H9 (cell line): ENCODE results near the gene CCDC80. TPM values are rescaled to one million over a fixed set of nuclear protein-coding genes. Genes with fewer than 3 reads are reported as not detected.

Experiments
- DNase-seq: peaks from one replicate; pipeline ENCODE4 v3.0.0-alpha.2; 2017
- H2AFZ ChIP-seq: one replicate; pipeline ENCODE4 v1.6.1; 2013; ENCODE audit warnings: mild to moderate bottlenecking, low read length, control low read depth, moderate library complexity
- H2AK5ac ChIP-seq: 2 replicates; pipeline ENCODE4 v1.6.1; 2013; ENCODE audit warnings: low read length, control low read depth, mixed read lengths; ENCODE audit not compliant: insufficient read length
- H2BK120ac ChIP-seq: one replicate; pipeline ENCODE4 v1.6.1; 2013; ENCODE audit warnings: low read depth, mild to moderate bottlenecking, low read length, control low read depth, inconsistent platforms; ENCODE audit not compliant: poor library complexity, severe bottlenecking
- H2BK12ac ChIP-seq: 2 replicates; pipeline ENCODE4 v1.6.1; 2013; ENCODE audit warnings: low read length, control low read depth, mixed read lengths, low read depth; ENCODE audit not compliant: insufficient read length
- H2BK15ac ChIP-seq: 2 replicates; pipeline ENCODE4 v1.6.1; 2013; ENCODE audit warnings: low read depth, low read length, control low read depth
- H2BK20ac ChIP-seq: one replicate; pipeline ENCODE4 v1.6.1; 2013; ENCODE audit warnings: low read depth, mild to moderate bottlenecking, low read length, control low read depth, inconsistent platforms; ENCODE audit not compliant: poor library complexity, severe bottlenecking
- H2BK5ac ChIP-seq: 2 replicates; pipeline ENCODE4 v1.6.1; 2013; ENCODE audit warnings: low read length, control low read depth, mixed read lengths; ENCODE audit not compliant: insufficient read length
- H3K14ac ChIP-seq: 2 replicates; pipeline ENCODE4 v1.6.1; 2013; ENCODE audit warnings: low read length, control low read depth; ENCODE audit not compliant: insufficient read depth
- H3K18ac ChIP-seq: 2 replicates; pipeline ENCODE4 v1.6.1; 2013; ENCODE audit warnings: low read depth, mild to moderate bottlenecking, mixed read lengths, low read length, control low read depth; ENCODE audit not compliant: insufficient read length
- H3K23ac ChIP-seq: 2 replicates; pipeline ENCODE4 v1.6.1; 2013; ENCODE audit warnings: low read length, control low read depth, mixed read lengths, low read depth; ENCODE audit not compliant: insufficient read length
- H3K23me2 ChIP-seq: 2 replicates; pipeline ENCODE4 v1.6.1; 2013; ENCODE audit warnings: low read depth, mild to moderate bottlenecking, mixed read lengths, low read length, control low read depth; ENCODE audit not compliant: insufficient read length, poor library complexity, severe bottlenecking
- H3K27ac ChIP-seq: 2 replicates; pipeline ENCODE4 v1.5.1; 2013; ENCODE audit warnings: low read length, control low read depth, mixed read lengths, low read depth; ENCODE audit not compliant: insufficient read length
- H3K27me3 ChIP-seq: 2 replicates; pipeline ENCODE4 v1.6.1; 2013; ENCODE audit warnings: low read length, control low read depth, inconsistent platforms; ENCODE audit not compliant: insufficient read depth
- H3K4ac ChIP-seq: 2 replicates; pipeline ENCODE4 v1.6.1; 2013; ENCODE audit warnings: low read depth, mild to moderate bottlenecking, control low read depth, inconsistent platforms, low read length, moderate library complexity
- H3K4me1 ChIP-seq: 2 replicates; pipeline ENCODE4 v1.6.1; 2013; ENCODE audit warnings: low read length, control low read depth, inconsistent platforms; ENCODE audit not compliant: insufficient read depth
- H3K4me2 ChIP-seq: 2 replicates; pipeline ENCODE4 v1.6.1; 2013; ENCODE audit warnings: low read length, control low read depth, mixed read lengths; ENCODE audit not compliant: insufficient read length, insufficient read depth
- H3K56ac ChIP-seq: 2 replicates; pipeline ENCODE4 v1.6.1; 2013; ENCODE audit warnings: low read depth, mild to moderate bottlenecking, mixed read lengths, low read length, control low read depth; ENCODE audit not compliant: insufficient read length
- H3K79me1 ChIP-seq: 2 replicates; pipeline ENCODE4 v1.6.1; 2013; ENCODE audit warnings: low read depth, mild to moderate bottlenecking, moderate library complexity, low read length, control low read depth, inconsistent platforms; ENCODE audit not compliant: insufficient read depth, poor library complexity, severe bottlenecking
- H3K79me2 ChIP-seq: 2 replicates; pipeline ENCODE4 v1.6.1; 2013; ENCODE audit warnings: low read length, control low read depth, inconsistent platforms; ENCODE audit not compliant: insufficient read depth
- H3K9ac ChIP-seq: 2 replicates; pipeline ENCODE4 v1.6.1; 2013; ENCODE audit warnings: low read length, control low read depth, mixed read lengths; ENCODE audit not compliant: insufficient read length; ENCODE audit errors: extremely low read depth
- H3K9me3 ChIP-seq: one replicate; pipeline ENCODE4 v1.6.1; 2013; ENCODE audit warnings: low read depth, low read length, inconsistent platforms; ENCODE audit not compliant: control insufficient read depth
- H3T11ph ChIP-seq: one replicate; pipeline ENCODE4 v1.6.1; 2013; ENCODE audit warnings: mild to moderate bottlenecking, low read length, control low read depth, inconsistent platforms
- H4K20me1 ChIP-seq: one replicate; pipeline ENCODE4 v1.6.1; 2013; ENCODE audit not compliant: control insufficient read depth, insufficient read length, insufficient read depth
- H4K5ac ChIP-seq: 2 replicates; pipeline ENCODE4 v1.6.1; 2013; ENCODE audit warnings: low read depth, mild to moderate bottlenecking, mixed read lengths, low read length, control low read depth; ENCODE audit not compliant: insufficient read length
- H4K8ac ChIP-seq: replicated peaks from 2 replicates; pipeline ENCODE4 v1.6.1; 2013; ENCODE audit warnings: low read length, control low read depth, mixed read lengths, low read depth; ENCODE audit not compliant: insufficient read length
- H4K91ac ChIP-seq: 2 replicates; pipeline ENCODE4 v1.6.1; 2013; ENCODE audit warnings: low read depth, mild to moderate bottlenecking, moderate library complexity, mixed read lengths, low read length, control low read depth; ENCODE audit not compliant: insufficient read length
- H3K27ac Mint-ChIP-seq, 3 experiments: 2 replicates in 2 of 3; 3 replicates in 1 of 3; pipeline ENCODE4 v1.8.0; 2020 to 2021; ENCODE audit warnings: mixed read lengths in 3 of 3, mild to moderate bottlenecking in 1 of 3, moderate library complexity in 1 of 3
- H3K27me3 Mint-ChIP-seq: 2 replicates; pipeline ENCODE4 v1.8.0; 2021; ENCODE audit warnings: low read depth, mild to moderate bottlenecking, moderate library complexity, mixed read lengths
- H3K36me3 Mint-ChIP-seq, 3 experiments: 2 replicates in 2 of 3; 3 replicates in 1 of 3; pipeline ENCODE4 v1.8.0; 2020 to 2021; ENCODE audit warnings: low read depth in 3 of 3, mixed read lengths in 3 of 3; ENCODE audit not compliant: insufficient read depth in 1 of 3
- H3K4me1 Mint-ChIP-seq, 2 experiments: 2 replicates each; pipeline ENCODE4 v1.8.0; 2020; ENCODE audit warnings: mixed read lengths in 2 of 2
- H3K4me3 Mint-ChIP-seq, 2 experiments: 2 replicates in 1 of 2; 3 replicates in 1 of 2; pipeline ENCODE4 v1.8.0; 2020 to 2021; ENCODE audit warnings: mild to moderate bottlenecking in 2 of 2, mixed read lengths in 2 of 2, moderate library complexity in 1 of 2
- H3K9me3 Mint-ChIP-seq, 2 experiments: 2 replicates in 1 of 2; 3 replicates in 1 of 2; pipeline ENCODE4 v1.8.0; 2020; ENCODE audit warnings: mild to moderate bottlenecking in 2 of 2, mixed read lengths in 2 of 2, moderate library complexity in 1 of 2
- total RNA-seq: library from RNA; stranded (reverse); gene quantifications from 2 replicates; pipeline ENCODE4 v1.2.1, GENCODE V29; 2021
- TF ChIP-seq, protein P1 (sequence below): fragments of 200-600 bp; sonication (generic); conservative IDR thresholded peaks from 3 replicates; pipeline ENCODE4 v1.8.0; 2021; ENCODE audit warnings: antibody characterized with exemption, mild to moderate bottlenecking

Gene CCDC80
- total RNA-seq, 1 experiment from 2014 or later: 5.4 TPM

DNA sequence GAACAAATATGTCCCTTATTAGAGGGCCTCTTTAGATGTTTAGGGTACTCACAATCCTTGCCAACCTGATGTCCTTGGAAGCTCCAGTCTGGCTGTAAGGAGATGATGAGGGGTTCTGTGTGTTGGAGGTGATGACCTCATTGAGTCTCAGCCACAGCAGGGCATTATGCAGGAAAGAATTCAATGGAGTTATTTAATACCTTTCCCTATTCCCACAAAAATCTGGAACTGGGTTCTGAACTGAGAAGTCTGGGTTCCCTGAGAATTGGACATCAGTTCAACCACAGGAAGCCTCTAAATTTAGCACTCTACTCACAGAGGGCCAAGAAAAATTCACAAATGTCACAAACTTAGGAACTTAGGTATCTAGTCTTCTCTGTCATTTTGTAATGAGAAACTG lies 42.2 kb downstream of the CCDC80 start:
- Histone ChIP-seq H3K27ac (no peak overlapping the region), H3K79me1 (no peaks in the 10 kb centered on the region), H2BK15ac (no peak overlapping the region), H4K91ac (no peak overlapping the region), H4K20me1 (no peaks in the 10 kb centered on the region), H3K23ac (no peak overlapping the region), H4K5ac (no peak overlapping the region), H2BK5ac (no peak overlapping the region), H3K4me1 (no peaks in the 10 kb centered on the region), H2BK12ac (no peak overlapping the region), H3K56ac (no peak overlapping the region), H2BK20ac (no peak overlapping the region), H3K14ac (no peak overlapping the region), H2AK5ac (no peak overlapping the region), H3K79me2 (no peaks in the 10 kb centered on the region), H3K4me2 (no peak overlapping the region), H3K23me2 (no peaks in the 10 kb centered on the region), H3K4ac (no peak overlapping the region), H3T11ph (no peak overlapping the region), H3K9ac (no peak overlapping the region), H2AFZ (no peak overlapping the region), H3K27me3 (no peaks in the 10 kb centered on the region), H2BK120ac (no peak overlapping the region), H3K18ac (no peak overlapping the region), H4K8ac (no peak overlapping the region), H3K9me3 (no peaks in the 10 kb centered on the region)
- Mint-ChIP-seq H3K4me3 (no peak overlapping the region), H3K27me3 (no peaks in the 10 kb centered on the region), H3K4me1 (peaks cover 9 to 11% of the 10 kb centered on the region in 2 experiments; a peak in 3 of 4 replicates), H3K27ac (no peak overlapping the region), H3K36me3 (0 out of 7 replicates have a peak, but pooled peaks cover 0 to 4% (median 0%) of the 10 kb centered on the region in 3 experiments), H3K9me3 (no peaks in the 10 kb centered on the region)
- TF ChIP-seq, protein P1, sequence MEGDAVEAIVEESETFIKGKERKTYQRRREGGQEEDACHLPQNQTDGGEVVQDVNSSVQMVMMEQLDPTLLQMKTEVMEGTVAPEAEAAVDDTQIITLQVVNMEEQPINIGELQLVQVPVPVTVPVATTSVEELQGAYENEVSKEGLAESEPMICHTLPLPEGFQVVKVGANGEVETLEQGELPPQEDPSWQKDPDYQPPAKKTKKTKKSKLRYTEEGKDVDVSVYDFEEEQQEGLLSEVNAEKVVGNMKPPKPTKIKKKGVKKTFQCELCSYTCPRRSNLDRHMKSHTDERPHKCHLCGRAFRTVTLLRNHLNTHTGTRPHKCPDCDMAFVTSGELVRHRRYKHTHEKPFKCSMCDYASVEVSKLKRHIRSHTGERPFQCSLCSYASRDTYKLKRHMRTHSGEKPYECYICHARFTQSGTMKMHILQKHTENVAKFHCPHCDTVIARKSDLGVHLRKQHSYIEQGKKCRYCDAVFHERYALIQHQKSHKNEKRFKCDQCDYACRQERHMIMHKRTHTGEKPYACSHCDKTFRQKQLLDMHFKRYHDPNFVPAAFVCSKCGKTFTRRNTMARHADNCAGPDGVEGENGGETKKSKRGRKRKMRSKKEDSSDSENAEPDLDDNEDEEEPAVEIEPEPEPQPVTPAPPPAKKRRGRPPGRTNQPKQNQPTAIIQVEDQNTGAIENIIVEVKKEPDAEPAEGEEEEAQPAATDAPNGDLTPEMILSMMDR: no peak
- no peak for DNase-seq
